K562 (cell line): ENCODE measurements around the gene TLR8.
"Not testable (repeated sequence)": the region's sequence is repeated elsewhere in the genome, so short reads cannot be mapped to it uniquely, and the experiment has no call there.

ENCODE experiments used
- ZNF398 ChIP-seq: fragments of 250-450 bp; sonication (Bioruptor Pico); IDR thresholded peaks from 2 replicates; pipeline ENCODE4 v1.8.0; 2021; ENCODE audit warnings: moderate library complexity, mild to moderate bottlenecking, inconsistent platforms
- TF ChIP-seq, protein P1 (sequence below), 3 experiments: IDR thresholded peaks in 2 of 3; conservative IDR thresholded peaks in 1 of 3; 2 replicates each; pipeline ENCODE4 v1.5.1; 2011 to 2012; ENCODE audit warnings: low read length in 3 of 3, mild to moderate bottlenecking in 3 of 3, control low read depth in 2 of 3, improper control_type of control experiment in 1 of 3, inconsistent platforms in 1 of 3, low read depth in 1 of 3, mixed read lengths in 1 of 3, moderate library complexity in 1 of 3; ENCODE audit not compliant: insufficient read depth in 2 of 3

GRCh38 chrX:12944452-12944851 is 38.0 kb downstream of the TLR8 start:
- not testable (repeated sequence) for TF ChIP-seq ZNF398 (CRISPR knock-in tag)
- TF ChIP-seq, protein P1, sequence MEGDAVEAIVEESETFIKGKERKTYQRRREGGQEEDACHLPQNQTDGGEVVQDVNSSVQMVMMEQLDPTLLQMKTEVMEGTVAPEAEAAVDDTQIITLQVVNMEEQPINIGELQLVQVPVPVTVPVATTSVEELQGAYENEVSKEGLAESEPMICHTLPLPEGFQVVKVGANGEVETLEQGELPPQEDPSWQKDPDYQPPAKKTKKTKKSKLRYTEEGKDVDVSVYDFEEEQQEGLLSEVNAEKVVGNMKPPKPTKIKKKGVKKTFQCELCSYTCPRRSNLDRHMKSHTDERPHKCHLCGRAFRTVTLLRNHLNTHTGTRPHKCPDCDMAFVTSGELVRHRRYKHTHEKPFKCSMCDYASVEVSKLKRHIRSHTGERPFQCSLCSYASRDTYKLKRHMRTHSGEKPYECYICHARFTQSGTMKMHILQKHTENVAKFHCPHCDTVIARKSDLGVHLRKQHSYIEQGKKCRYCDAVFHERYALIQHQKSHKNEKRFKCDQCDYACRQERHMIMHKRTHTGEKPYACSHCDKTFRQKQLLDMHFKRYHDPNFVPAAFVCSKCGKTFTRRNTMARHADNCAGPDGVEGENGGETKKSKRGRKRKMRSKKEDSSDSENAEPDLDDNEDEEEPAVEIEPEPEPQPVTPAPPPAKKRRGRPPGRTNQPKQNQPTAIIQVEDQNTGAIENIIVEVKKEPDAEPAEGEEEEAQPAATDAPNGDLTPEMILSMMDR (IDR thresholded peaks at IDR 0.05 in 2 of 3, conservative IDR thresholded peaks at IDR 0.05 in 1 of 3; ENCODE audit: insufficient read depth in 2 of 3, low read depth in 1 of 3, low read length in 3 of 3) = not testable (repeated sequence)
